WTC11 (cell line): ENCODE data around the gene SENP3. TPM values are rescaled to one million over a fixed set of nuclear protein-coding genes. Genes with fewer than 3 reads are reported as not detected.

Source experiments
- ARID4B ChIP-seq: sonication (generic); formaldehyde crosslinking; IDR thresholded peaks from 2 replicates; pipeline ENCODE4 v1.8.0; 2023; ENCODE audit warnings: missing genetic modification reagents, mild to moderate bottlenecking, borderline replicate concordance
- ATF1 ChIP-seq: sonication (generic); formaldehyde crosslinking; IDR thresholded peaks from 2 replicates; pipeline ENCODE4 v1.8.1; 2023; ENCODE audit warnings: mild to moderate bottlenecking, moderate library complexity, missing genetic modification reagents
- CDX4 ChIP-seq: fragments of 250-450 bp; sonication (Bioruptor Pico); IDR thresholded peaks from 2 replicates; pipeline ENCODE4 v1.9.0; 2021; ENCODE audit warnings: moderate library complexity, mild to moderate bottlenecking, inconsistent platforms, borderline replicate concordance
- E2F4 ChIP-seq: sonication (generic); formaldehyde crosslinking; IDR thresholded peaks from 2 replicates; pipeline ENCODE4 v1.8.1; 2022; ENCODE audit warnings: low read depth, mild to moderate bottlenecking, moderate library complexity, missing genetic modification reagents, borderline replicate concordance
- E2F5 ChIP-seq: sonication (generic); formaldehyde crosslinking; IDR thresholded peaks from 2 replicates; pipeline ENCODE4 v1.8.1; 2022; ENCODE audit warnings: mild to moderate bottlenecking, moderate library complexity, missing genetic modification reagents
- ETV6 ChIP-seq: sonication (generic); formaldehyde crosslinking; IDR thresholded peaks from 2 replicates; pipeline ENCODE4 v1.8.1; 2022; ENCODE audit warnings: mild to moderate bottlenecking, missing genetic modification reagents
- FOXK1 ChIP-seq: sonication (generic); formaldehyde crosslinking; IDR thresholded peaks from 2 replicates; pipeline ENCODE4 v1.8.0; 2022; ENCODE audit warnings: mild to moderate bottlenecking, moderate library complexity, missing genetic modification reagents
- HMGA2 ChIP-seq: fragments of 250-450 bp; sonication (Bioruptor Pico); IDR thresholded peaks from 2 replicates; pipeline ENCODE4 v1.4.0; 2021; ENCODE audit warnings: mild to moderate bottlenecking, moderate library complexity
- MYBL2 ChIP-seq: sonication (generic); formaldehyde crosslinking; IDR thresholded peaks from 2 replicates; pipeline ENCODE4 v1.8.1; 2023; ENCODE audit warnings: mild to moderate bottlenecking, moderate library complexity, missing genetic modification reagents
- NFE2L1 ChIP-seq: sonication (generic); formaldehyde crosslinking; IDR thresholded peaks from 2 replicates; pipeline ENCODE4 v1.8.1; 2023; ENCODE audit warnings: missing genetic modification reagents
- NFYB ChIP-seq: sonication (generic); formaldehyde crosslinking; conservative IDR thresholded peaks from 2 replicates; pipeline ENCODE4 v1.8.0; 2022; ENCODE audit warnings: low read depth, missing genetic modification reagents
- SMAD3 ChIP-seq: sonication (generic); formaldehyde crosslinking; IDR thresholded peaks from 2 replicates; pipeline ENCODE4 v1.8.0; 2022; ENCODE audit warnings: missing genetic modification reagents, mild to moderate bottlenecking, borderline replicate concordance
- TP53 ChIP-seq: sonication (generic); formaldehyde crosslinking; IDR thresholded peaks from 2 replicates; pipeline ENCODE4 v1.8.1; 2023; ENCODE audit warnings: mild to moderate bottlenecking, missing genetic modification reagents
- USF2 ChIP-seq: sonication (generic); formaldehyde crosslinking; IDR thresholded peaks from 2 replicates; pipeline ENCODE4 v1.8.1; 2023; ENCODE audit warnings: mild to moderate bottlenecking, missing genetic modification reagents, moderate library complexity
- ZNF121 ChIP-seq: sonication (generic); formaldehyde crosslinking; IDR thresholded peaks from 2 replicates; pipeline ENCODE4 v1.8.0; 2023; ENCODE audit warnings: missing genetic modification reagents
- ZNF138 ChIP-seq: sonication (generic); formaldehyde crosslinking; conservative IDR thresholded peaks from 2 replicates; pipeline ENCODE4 v1.8.1; 2022; ENCODE audit warnings: mild to moderate bottlenecking, moderate library complexity, missing genetic modification reagents
- ZNF512 ChIP-seq: sonication (generic); formaldehyde crosslinking; IDR thresholded peaks from 2 replicates; pipeline ENCODE4 v1.8.1; 2022; ENCODE audit warnings: missing genetic modification reagents, borderline replicate concordance
- total RNA-seq: library from RNA; stranded (reverse); gene quantifications from 3 replicates; pipeline ENCODE4 v1.2.3, GENCODE V29; 2021
- TF ChIP-seq, protein P1 (sequence below): sonication (generic); formaldehyde crosslinking; IDR thresholded peaks from 2 replicates; pipeline ENCODE4 v1.8.1; 2023; ENCODE audit warnings: mild to moderate bottlenecking, missing genetic modification reagents, borderline replicate concordance
- TF ChIP-seq, protein P2 (sequence below): fragments of 250-450 bp; sonication (Bioruptor Pico); IDR thresholded peaks from 2 replicates; pipeline ENCODE4 v1.9.0; 2021; ENCODE audit warnings: mild to moderate bottlenecking

Gene SENP3
- total RNA-seq, 1 experiment from 2014 or later: 85.4 TPM

DNA sequence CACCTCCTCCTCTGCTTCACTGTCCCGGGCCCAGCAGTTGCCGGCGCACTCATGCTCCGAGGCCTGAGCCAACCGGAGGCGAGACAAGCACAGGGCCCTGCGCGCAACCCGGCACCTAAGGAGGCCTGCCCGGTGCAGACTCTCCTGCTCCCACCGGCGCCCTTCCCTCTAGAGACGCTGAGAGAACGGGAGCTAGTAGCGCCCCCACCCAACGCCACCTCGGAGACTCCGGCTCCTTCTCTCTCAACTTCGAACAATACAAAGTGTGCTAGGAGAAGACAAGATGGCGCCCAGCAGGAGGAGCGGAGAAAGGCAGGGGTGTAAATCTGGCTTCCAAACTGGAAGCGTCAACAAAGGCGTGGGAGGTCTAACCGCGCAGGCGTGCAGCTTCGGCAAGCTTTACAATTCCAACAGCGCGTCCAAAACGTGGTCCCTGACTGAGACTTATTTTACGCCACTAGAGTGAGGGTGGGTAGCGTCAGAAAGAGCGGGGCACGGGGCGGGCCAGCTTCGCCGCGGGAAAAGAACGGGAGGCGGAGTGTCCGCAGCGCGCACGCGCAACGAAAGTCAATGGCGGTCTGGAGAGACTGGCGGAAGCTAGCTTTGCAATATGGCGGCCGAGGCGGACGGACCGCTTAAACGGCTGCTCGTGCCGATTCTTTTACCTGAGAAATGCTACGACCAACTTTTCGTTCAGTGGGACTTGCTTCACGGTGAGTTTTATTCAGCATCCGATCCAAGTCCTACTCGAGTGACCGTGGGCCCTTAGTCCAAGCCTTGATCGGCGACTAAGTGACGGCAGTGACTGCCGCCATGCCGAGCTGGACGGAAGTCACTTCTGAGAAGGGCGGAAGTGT, 21.8 kb downstream of the SENP3 start, which contains the start of gene MPDU1 (continued):
- TF ChIP-seq, protein P1, sequence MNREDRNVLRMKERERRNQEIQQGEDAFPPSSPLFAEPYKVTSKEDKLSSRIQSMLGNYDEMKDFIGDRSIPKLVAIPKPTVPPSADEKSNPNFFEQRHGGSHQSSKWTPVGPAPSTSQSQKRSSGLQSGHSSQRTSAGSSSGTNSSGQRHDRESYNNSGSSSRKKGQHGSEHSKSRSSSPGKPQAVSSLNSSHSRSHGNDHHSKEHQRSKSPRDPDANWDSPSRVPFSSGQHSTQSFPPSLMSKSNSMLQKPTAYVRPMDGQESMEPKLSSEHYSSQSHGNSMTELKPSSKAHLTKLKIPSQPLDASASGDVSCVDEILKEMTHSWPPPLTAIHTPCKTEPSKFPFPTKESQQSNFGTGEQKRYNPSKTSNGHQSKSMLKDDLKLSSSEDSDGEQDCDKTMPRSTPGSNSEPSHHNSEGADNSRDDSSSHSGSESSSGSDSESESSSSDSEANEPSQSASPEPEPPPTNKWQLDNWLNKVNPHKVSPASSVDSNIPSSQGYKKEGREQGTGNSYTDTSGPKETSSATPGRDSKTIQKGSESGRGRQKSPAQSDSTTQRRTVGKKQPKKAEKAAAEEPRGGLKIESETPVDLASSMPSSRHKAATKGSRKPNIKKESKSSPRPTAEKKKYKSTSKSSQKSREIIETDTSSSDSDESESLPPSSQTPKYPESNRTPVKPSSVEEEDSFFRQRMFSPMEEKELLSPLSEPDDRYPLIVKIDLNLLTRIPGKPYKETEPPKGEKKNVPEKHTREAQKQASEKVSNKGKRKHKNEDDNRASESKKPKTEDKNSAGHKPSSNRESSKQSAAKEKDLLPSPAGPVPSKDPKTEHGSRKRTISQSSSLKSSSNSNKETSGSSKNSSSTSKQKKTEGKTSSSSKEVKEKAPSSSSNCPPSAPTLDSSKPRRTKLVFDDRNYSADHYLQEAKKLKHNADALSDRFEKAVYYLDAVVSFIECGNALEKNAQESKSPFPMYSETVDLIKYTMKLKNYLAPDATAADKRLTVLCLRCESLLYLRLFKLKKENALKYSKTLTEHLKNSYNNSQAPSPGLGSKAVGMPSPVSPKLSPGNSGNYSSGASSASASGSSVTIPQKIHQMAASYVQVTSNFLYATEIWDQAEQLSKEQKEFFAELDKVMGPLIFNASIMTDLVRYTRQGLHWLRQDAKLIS (CRISPR knock-in tag): 0 out of 2 replicates have a peak, but pooled peaks have one; percentile 15
- peak; percentile 88; the same call in 1 of the 2 replicates for TF ChIP-seq E2F4 (CRISPR knock-in tag)
- TF ChIP-seq SMAD3: peak; percentile 17; the same call in 1 of the 2 replicates
- no peak for TF ChIP-seq ZNF121 (CRISPR knock-in tag)
- 0 out of 2 replicates have a peak, but pooled peaks have one; percentile 21 for TF ChIP-seq ARID4B (CRISPR knock-in tag)
- TF ChIP-seq ATF1: no peak
- no peak for TF ChIP-seq MYBL2 (CRISPR knock-in tag)
- TF ChIP-seq E2F5 (CRISPR knock-in tag): peak; percentile 94; the same call in 1 of the 2 replicates
- no peak for TF ChIP-seq CDX4 (CRISPR knock-in tag)
- 0 out of 2 replicates have a peak, but pooled peaks have one; percentile 10 for TF ChIP-seq ZNF138 (CRISPR knock-in tag)
- peak; percentile 28; the same call in 1 of the 2 replicates for TF ChIP-seq USF2 (CRISPR knock-in tag)
- no peak for TF ChIP-seq TP53 (CRISPR knock-in tag)
- peak; percentile 80 for TF ChIP-seq ETV6 (CRISPR knock-in tag)
- TF ChIP-seq NFYB: no peak
- TF ChIP-seq FOXK1: peak; percentile 61
- no peak for TF ChIP-seq HMGA2 (CRISPR knock-in tag)
- TF ChIP-seq NFE2L1 (CRISPR knock-in tag): peak; percentile 80; the same call in 1 of the 2 replicates
- TF ChIP-seq, protein P2, sequence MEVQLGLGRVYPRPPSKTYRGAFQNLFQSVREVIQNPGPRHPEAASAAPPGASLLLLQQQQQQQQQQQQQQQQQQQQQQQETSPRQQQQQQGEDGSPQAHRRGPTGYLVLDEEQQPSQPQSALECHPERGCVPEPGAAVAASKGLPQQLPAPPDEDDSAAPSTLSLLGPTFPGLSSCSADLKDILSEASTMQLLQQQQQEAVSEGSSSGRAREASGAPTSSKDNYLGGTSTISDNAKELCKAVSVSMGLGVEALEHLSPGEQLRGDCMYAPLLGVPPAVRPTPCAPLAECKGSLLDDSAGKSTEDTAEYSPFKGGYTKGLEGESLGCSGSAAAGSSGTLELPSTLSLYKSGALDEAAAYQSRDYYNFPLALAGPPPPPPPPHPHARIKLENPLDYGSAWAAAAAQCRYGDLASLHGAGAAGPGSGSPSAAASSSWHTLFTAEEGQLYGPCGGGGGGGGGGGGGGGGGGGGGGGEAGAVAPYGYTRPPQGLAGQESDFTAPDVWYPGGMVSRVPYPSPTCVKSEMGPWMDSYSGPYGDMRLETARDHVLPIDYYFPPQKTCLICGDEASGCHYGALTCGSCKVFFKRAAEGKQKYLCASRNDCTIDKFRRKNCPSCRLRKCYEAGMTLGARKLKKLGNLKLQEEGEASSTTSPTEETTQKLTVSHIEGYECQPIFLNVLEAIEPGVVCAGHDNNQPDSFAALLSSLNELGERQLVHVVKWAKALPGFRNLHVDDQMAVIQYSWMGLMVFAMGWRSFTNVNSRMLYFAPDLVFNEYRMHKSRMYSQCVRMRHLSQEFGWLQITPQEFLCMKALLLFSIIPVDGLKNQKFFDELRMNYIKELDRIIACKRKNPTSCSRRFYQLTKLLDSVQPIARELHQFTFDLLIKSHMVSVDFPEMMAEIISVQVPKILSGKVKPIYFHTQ (CRISPR knock-in tag): no peak
- no peak for TF ChIP-seq ZNF512 (CRISPR knock-in tag)
